OCI-M1 (cell line): ENCODE data around the gene ZNF117.
"Not testable (repeated sequence)": the region's sequence is repeated elsewhere in the genome, so short reads cannot be mapped to it uniquely, and the experiment has no call there.

Experiments used
- DNase-seq: peaks from one replicate; lab custom pipeline; 2025; lab: John Stamatoyannopoulos, UW

The ZNF117 gene

GRCh38 chr7:64990936-64991335 lies at the start of gene ZNF117:
Gene ZNF117, minus strand, starts transcription at chr7:64991036.
- DNase-seq: no peak

GRCh38 chr7:65038767-65039166 lies 47.9 kb upstream of the ZNF117 start:
- DNase-seq: peak; percentile 70

- DNase-seq: peak; percentile 98
Measured at GRCh38 chr7:65037740-65038688, 47.2 kb upstream of the ZNF117 start.

GRCh38 chr7:65036526-65036925 lies 45.7 kb upstream of the ZNF117 start:
- peak; percentile 78 for DNase-seq

GRCh38 chr7:65035469-65035868 lies 44.6 kb upstream of the ZNF117 start:
- not testable (repeated sequence) for DNase-seq

DNA sequence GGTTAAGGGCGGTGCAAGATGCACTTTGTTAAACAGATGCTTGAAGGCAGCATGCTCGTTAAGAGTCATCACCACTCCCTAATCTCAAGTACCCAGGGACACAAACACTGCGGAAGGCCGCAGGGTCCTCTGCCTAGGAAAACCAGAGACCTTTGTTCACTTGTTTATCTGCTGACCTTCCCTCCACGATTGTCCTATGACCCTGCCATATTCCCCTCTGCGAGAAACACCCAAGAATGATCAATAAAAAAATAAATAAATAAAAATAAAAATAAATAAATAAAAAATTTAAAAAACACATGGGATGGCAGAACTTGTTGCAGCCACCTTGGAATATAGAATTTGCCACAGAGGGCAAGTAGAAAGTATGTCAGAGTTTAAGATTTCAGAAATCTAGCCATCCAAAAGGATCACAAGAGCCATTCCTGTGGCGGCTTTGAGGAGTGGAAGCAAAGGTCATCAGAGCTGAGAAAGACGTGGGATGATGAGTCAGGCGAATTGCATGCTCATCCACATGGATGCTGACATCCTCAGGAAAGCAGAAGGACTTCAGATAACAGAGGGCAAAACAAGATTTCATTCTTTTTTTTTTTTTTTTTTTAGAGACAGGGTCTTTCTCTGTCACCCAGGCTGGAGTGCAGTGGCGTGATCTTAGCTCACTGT lies 43.4 kb upstream of the ZNF117 start:
- DNase-seq: not testable (repeated sequence)

- DNase-seq: not testable (repeated sequence)
Measured at GRCh38 chr7:65033391-65033790, 42.6 kb upstream of the ZNF117 start.

- DNase-seq: not testable (repeated sequence)
Measured at GRCh38 chr7:65025023-65025422, 34.2 kb upstream of the ZNF117 start.

DNA sequence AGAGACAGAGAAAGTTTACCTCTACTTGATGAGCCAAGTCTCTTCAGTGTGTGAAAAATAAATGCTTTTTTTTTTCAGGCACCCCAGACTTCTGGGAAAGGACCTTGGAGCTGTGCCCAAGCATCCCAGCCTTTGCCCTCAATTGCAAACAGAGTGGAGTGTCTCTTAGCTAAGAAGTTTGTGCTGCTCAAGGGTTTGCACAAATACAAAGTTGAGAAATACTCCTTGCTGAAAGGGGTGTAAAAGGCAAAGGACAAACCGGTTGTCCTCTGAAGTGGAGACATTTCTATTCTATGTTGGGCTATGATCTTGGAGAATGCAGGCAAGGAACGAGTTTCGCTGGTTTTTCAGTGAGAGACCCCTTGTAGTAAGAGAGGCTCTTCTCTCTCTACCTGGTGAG lies 30.1 kb upstream of the ZNF117 start:
- DNase-seq: not testable (repeated sequence)

DNA sequence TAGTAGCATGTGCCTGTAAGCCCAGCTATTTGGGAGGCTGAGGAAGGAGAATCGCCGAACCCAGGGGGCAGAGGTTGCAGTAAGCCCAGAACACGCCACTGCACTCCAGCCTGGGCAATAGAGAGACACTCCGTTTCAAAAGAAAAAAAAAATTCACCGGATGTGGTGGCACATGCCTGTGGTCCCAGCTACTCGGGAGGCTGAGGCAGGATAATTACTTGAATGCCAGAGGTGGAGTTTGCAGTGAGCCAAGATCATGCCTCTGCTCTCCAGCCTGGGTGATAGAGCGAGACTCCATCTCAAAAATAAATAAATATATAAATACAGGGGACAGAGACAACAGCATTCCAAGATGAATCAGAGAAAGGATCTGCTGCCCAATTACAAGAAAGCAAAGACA lies 19.0 kb upstream of the ZNF117 start:
- DNase-seq: not testable (repeated sequence)

DNA sequence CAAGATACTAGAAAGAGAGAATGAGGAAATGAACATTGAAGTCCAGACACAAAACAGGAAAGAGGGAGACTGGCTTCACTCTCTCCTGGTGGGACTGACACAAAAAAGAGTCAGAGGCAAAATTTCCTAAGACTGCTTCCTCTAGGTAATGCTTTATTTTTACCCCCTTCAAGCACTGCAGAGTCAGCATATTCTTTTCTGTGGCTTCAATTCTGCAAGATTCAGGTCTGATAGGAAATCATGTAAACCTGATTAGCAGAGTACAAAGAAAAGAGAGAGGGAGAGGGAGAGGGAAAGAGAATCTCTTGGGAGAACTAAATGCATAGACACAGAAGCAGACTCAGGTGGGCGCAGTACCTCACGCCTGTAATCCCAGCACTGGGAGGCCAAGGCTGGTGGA lies 18.6 kb upstream of the ZNF117 start:
- DNase-seq: not testable (repeated sequence)

- peak; percentile 87 for DNase-seq
Measured at GRCh38 chr7:65007036-65007435, 16.2 kb upstream of the ZNF117 start.

- peak; percentile 100 for DNase-seq
Measured at GRCh38 chr7:65006094-65006992, 15.5 kb upstream of the ZNF117 start, which contains the start of gene ERV3-1. Gene ERV3-1, minus strand, starts transcription at chr7:65006687. Its CDS starts 13,661 bp downstream, at chr7:64993026.

DNA sequence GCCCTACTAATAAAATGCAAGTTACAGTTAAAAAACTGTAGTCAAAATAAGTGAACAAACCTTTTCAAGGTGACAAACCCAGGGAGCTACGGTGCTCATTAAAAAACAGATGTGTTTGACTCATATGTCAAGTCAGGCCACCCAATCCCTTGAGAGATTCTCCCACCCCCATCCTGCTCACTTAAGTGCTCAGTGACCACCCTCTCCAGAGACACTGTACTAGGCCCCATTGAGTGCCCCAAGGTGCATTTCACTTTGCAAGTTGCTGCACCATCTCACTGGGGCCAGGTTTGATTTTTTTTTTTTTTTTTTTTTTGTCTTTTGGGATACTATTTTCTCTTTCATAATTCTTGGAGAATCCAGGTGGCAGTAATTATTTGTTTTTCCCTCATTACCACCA lies 13.7 kb upstream of the ZNF117 start:
- peak; percentile 35 for DNase-seq

DNA sequence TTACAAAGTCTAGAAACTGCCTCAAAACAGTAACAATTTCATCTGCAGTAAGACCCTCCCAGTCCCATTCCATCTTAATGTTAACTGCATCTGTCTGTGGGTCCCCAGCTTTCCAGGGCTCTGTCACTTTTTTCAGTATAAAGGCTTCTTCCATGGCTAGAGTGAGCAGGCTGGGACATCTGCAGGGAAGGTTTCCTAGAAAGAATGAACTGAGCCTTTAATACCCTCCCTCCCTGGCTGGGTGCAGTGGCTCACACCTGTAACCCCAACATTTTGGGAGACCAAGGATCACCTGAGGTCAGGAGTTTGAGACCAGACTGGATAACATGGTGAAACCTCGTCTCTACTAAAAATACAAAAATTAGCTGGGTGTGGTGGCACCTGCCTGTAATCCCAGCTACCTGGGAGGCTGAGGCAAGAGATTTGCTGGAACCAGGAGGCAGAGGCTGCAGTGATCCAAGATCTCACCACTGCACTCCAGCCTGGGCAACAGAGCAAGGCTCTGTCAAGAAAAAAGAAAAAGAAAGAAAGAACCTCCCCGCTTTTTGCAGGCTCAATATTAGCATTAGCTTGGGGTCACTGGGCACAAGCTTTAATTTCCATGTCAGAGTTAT lies 12.2 kb upstream of the ZNF117 start:
- no peak for DNase-seq

GRCh38 chr7:65001291-65001814 lies 10.5 kb upstream of the ZNF117 start:
- no peak for DNase-seq

DNA sequence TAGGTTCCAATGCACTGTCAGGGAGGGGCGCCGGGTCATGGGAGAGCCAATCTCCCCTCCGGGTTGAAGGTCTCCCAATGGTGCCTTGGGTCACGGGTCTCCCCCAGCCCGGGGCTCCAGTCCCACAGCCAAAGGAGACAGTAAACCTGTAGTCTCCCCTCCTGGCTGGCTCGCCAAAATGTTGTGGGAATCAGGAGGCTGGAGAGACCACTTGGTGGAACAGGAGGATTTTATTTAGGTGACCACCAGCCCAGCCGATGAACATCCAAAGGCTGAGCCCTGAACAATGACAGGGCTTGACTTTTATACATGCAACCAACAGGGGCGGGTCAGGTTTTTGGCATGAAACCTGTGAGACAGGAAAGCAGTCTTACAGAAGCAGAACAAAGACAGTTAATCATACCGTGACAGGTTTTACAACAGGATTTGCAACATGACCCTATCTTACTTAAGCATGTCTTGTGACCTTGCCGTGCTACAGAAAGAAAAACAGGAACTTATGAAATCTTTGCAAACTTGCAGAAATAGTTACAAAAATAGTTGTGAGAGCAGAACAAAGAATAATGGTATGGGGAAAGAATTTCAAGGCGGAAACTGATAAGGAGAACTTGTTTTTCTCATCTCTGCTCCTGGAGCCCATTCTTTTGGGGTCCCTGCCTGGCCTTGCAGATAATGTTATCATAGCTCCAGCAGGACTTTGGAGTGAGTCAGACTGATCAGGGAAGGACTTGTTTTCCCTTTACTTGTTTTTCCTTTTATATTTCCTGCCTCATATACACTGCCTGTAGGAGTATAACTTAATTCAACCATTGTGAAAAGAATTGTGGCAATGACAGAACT lies 8.5 kb upstream of the ZNF117 start:
- peak; percentile 99 for DNase-seq

- DNase-seq: no peak
Measured at GRCh38 chr7:64998865-64999164, 8.0 kb upstream of the ZNF117 start.

- no peak for DNase-seq
Measured at GRCh38 chr7:64997927-64998391, 7.1 kb upstream of the ZNF117 start.

- no peak for DNase-seq
Measured at GRCh38 chr7:64997164-64997908, 6.5 kb upstream of the ZNF117 start.
